Measurements from ENCODE around the gene SEPTIN5.

GRCh38 chr22:19668748-19669147 is 45.6 kb upstream of the SEPTIN5 start:
- no peak for TF ChIP-seq POLR2A (IDR thresholded peaks at IDR 0.05)
- no peak for TF ChIP-seq CTCF (IDR thresholded peaks at IDR 0.05)
